Bronchial smooth muscle cell (primary cell): Measurements from ENCODE around the gene NT5C1B. TPM values are rescaled to one million over a fixed set of nuclear protein-coding genes. Genes with fewer than 3 reads are reported as not detected.

Experiments
- total RNA-seq: library from RNA; depleted of rRNA; stranded (reverse); fragments of >200 nt; gene quantifications from 2 replicates; pipeline ENCODE4 v1.2.1, GENCODE V29; 2014

Gene NT5C1B
- total RNA-seq = not detected in 2 replicates

GRCh38 chr2:18589354-18589753 is at the start of gene NT5C1B:
Gene NT5C1B, minus strand, starts transcription at chr2:18589569. Its CDS starts 101 bp downstream, at chr2:18589468.

GRCh38 chr2:18560031-18560796 is 29.2 kb downstream of the NT5C1B start, which contains the start of gene RDH14:
Gene RDH14, minus strand, starts transcription at chr2:18560653. Its CDS starts 81 bp downstream, at chr2:18560572.

Other genes starting within 250 kb of the NT5C1B start
- 18.9 and 30.9 TPM in 2 replicates for gene RDH14, start 28.9 kb downstream of the NT5C1B start, total RNA-seq